HEK293T (cell line): ENCODE results near the gene NMT1.
"Not testable (repeated sequence)": the region's sequence is repeated elsewhere in the genome, so short reads cannot be mapped to it uniquely, and the experiment has no call there.

Source experiments
- CTCF ChIA-PET: fragments of 350-600 bp; formaldehyde crosslinking; extraction: SDS; loops from one replicate; lab custom pipeline; 2021; ENCODE audit warnings: antibody characterized with exemption, inconsistent platforms; lab: Yijun Ruan, JAX
- POLR2A ChIA-PET: fragments of 350-600 bp; formaldehyde crosslinking; extraction: SDS; loops from one replicate; lab custom pipeline; 2020; ENCODE audit warnings: antibody characterized with exemption, inconsistent platforms; lab: Yijun Ruan, JAX
- DNase-seq: peaks from one replicate; pipeline ENCODE4 v3.0.0; 2012; ENCODE audit warnings: mixed read lengths; ENCODE audit errors: extremely low spot score
- ARNT ChIP-seq: fragments of 450-650 bp; IDR thresholded peaks from 2 replicates; pipeline ENCODE4 v1.6.1; 2017; ENCODE audit warnings: mild to moderate bottlenecking
- BHLHE40 ChIP-seq: fragments of 450-650 bp; IDR thresholded peaks from 2 replicates; pipeline ENCODE4 v1.6.1; 2016; ENCODE audit warnings: mild to moderate bottlenecking, moderate library complexity, borderline replicate concordance
- CTBP1 ChIP-seq: fragments of 450-650 bp; IDR thresholded peaks from 2 replicates; pipeline ENCODE4 v1.6.1; 2016; ENCODE audit warnings: borderline replicate concordance
- ELF4 ChIP-seq: fragments of 450-650 bp; IDR thresholded peaks from 2 replicates; pipeline ENCODE4 v1.6.1; 2017; ENCODE audit warnings: antibody characterized with exemption
- FOXA1 ChIP-seq: fragments of 450-650 bp; IDR thresholded peaks from 2 replicates; pipeline ENCODE4 v1.6.1; 2016; ENCODE audit warnings: mild to moderate bottlenecking
- FOXK2 ChIP-seq: fragments of 450-650 bp; IDR thresholded peaks from 2 replicates; pipeline ENCODE4 v1.6.1; 2016; ENCODE audit warnings: mild to moderate bottlenecking
- FOXM1 ChIP-seq: fragments of 450-650 bp; IDR thresholded peaks from 2 replicates; pipeline ENCODE4 v1.6.1; 2017; ENCODE audit warnings: mild to moderate bottlenecking, borderline replicate concordance
- HDGF ChIP-seq: fragments of 450-650 bp; IDR thresholded peaks from 2 replicates; pipeline ENCODE4 v1.6.1; 2017; ENCODE audit warnings: antibody characterized with exemption, borderline replicate concordance
- LEF1 ChIP-seq: fragments of 450-650 bp; IDR thresholded peaks from 2 replicates; pipeline ENCODE4 v1.6.1; 2017; ENCODE audit warnings: mild to moderate bottlenecking, borderline replicate concordance
- PKNOX1 ChIP-seq: fragments of 450-650 bp; IDR thresholded peaks from 2 replicates; pipeline ENCODE4 v1.6.1; 2016
- SP1 ChIP-seq: fragments of 450-650 bp; IDR thresholded peaks from 2 replicates; pipeline ENCODE4 v1.6.1; 2017
- SUZ12 ChIP-seq: fragments of 450-650 bp; IDR thresholded peaks from 2 replicates; pipeline ENCODE4 v1.6.1; 2016; ENCODE audit warnings: mild to moderate bottlenecking
- TARDBP ChIP-seq: fragments of 450-650 bp; IDR thresholded peaks from 2 replicates; pipeline ENCODE4 v1.6.1; 2016
- ZNF384 ChIP-seq: fragments of 450-650 bp; IDR thresholded peaks from 2 replicates; pipeline ENCODE4 v1.6.1; 2016

Gene NMT1

GRCh38 chr17:45046537-45047125 is 14.5 kb upstream of the NMT1 start:
- ChIA-PET POLR2A (interaction anchor here (0.6 to 5.9 kb wide), 2 partner anchors 14 to 26 kb away, joined by 3 to 56 read pairs; partner anchors contain the start of gene NMT1), CTCF (no interaction called here)
- DNase-seq = no peak
- TF ChIP-seq SUZ12 (no peak), PKNOX1 (no peak), FOXA1 (no peak), HDGF (no peak), ELF4 (no peak), FOXM1 (no peak), TARDBP (no peak), CTBP1 (no peak), BHLHE40 (no peak), ZNF384 (no peak), LEF1 (no peak), SP1 (no peak), FOXK2 (no peak), ARNT (no peak)

- CTCF ChIA-PET = interaction anchor here (0.7 to 2.4 kb wide), 3 partner anchors 28 to 865 kb away, joined by 3 to 8 read pairs (median 3); no protein-coding TSS in a partner anchor
- TF ChIP-seq CTBP1 = no peak
- peak; percentile 9; the same call in 1 of the 2 replicates for TF ChIP-seq PKNOX1
- DNase-seq = no peak
- POLR2A ChIA-PET = interaction anchor here (1.6 to 5.9 kb wide), 4 partner anchors 9 to 112 kb away, joined by 7 to 56 read pairs (median 14); partner anchors contain the start of genes HEXIM2 and NMT1
Measured at GRCh38 chr17:45048795-45049563, 12.1 kb upstream of the NMT1 start.

GRCh38 chr17:45050481-45051059 is 10.5 kb upstream of the NMT1 start:
- CTCF ChIA-PET = interaction anchor here (0.6 to 2.4 kb wide), 6 partner anchors 10 to 129 kb away, joined by 3 to 8 read pairs (median 4); partner anchors contain the start of genes ACBD4 and NMT1
- no peak for DNase-seq
- no peak for TF ChIP-seq ARNT
- no peak for TF ChIP-seq FOXK2
- no peak for TF ChIP-seq HDGF
- no peak for TF ChIP-seq SP1
- TF ChIP-seq SUZ12 = no peak
- TF ChIP-seq FOXM1 = no peak
- no peak for TF ChIP-seq PKNOX1
- no peak for TF ChIP-seq ELF4
- no peak for TF ChIP-seq LEF1
- no peak for TF ChIP-seq FOXA1
- POLR2A ChIA-PET = interaction anchor here (0.8 to 5.9 kb wide), 15 partner anchors 8 to 288 kb away, joined by 3 to 56 read pairs (median 3); partner anchors contain the start of genes EFTUD2, KIF18B and NMT1

GRCh38 chr17:45051060-45051719 is 9.9 kb upstream of the NMT1 start, which contains the start of gene DCAKD:
DCAKD (minus strand) TSS chr17:45051632; CDS start chr17:45034885, 16,747 bp downstream.
- peak; percentile 89 for DNase-seq
- ChIA-PET CTCF (interaction anchor here (1.0 to 2.4 kb wide), 5 partner anchors 10 to 84 kb away, joined by 3 to 8 read pairs (median 4); partner anchors contain the start of genes ACBD4 and NMT1), POLR2A (interaction anchor here (0.5 to 5.9 kb wide), 18 partner anchors 8 to 289 kb away, joined by 3 to 56 read pairs (median 3); partner anchors contain the start of genes EFTUD2, KIF18B and NMT1)
- no peak for TF ChIP-seq FOXA1
- no peak for TF ChIP-seq HDGF
- TF ChIP-seq TARDBP = no peak
- TF ChIP-seq PKNOX1 = no peak
- TF ChIP-seq LEF1 = 0 out of 2 replicates have a peak, but pooled peaks have one; percentile 40
- no peak for TF ChIP-seq ARNT
- TF ChIP-seq CTBP1 = no peak
- TF ChIP-seq FOXK2 = no peak
- TF ChIP-seq FOXM1 = no peak

- ChIA-PET POLR2A (interaction anchor here (0.5 to 5.9 kb wide), 8 partner anchors 9 to 204 kb away, joined by 3 to 56 read pairs (median 3); partner anchors contain the start of genes EFTUD2 and NMT1), CTCF (interaction anchor here (1.3 kb wide), 1 partner anchor 9 kb away, joined by 5 read pairs; the partner anchor contains the start of gene NMT1)
- not testable (repeated sequence) for DNase-seq
Measured at GRCh38 chr17:45051720-45052051, 9.4 kb upstream of the NMT1 start.
